Choroid plexus epithelial cell (primary cell): Measurements from ENCODE around the gene RERE.

Experiments used
- DNase-seq: peaks from one replicate; pipeline ENCODE4 v3.0.0-alpha.2; 2010; ENCODE audit warnings: low read depth
- H3K4me3 ChIP-seq: 2 replicates; pipeline ENCODE4 v1.5.1; 2011; ENCODE audit warnings: low read depth, mild to moderate bottlenecking, control low read depth, low read length, moderate library complexity
- TF ChIP-seq, protein P1 (sequence below): conservative IDR thresholded peaks from 2 replicates; pipeline ENCODE4 v1.5.1; 2011; ENCODE audit warnings: low read depth, mild to moderate bottlenecking, control low read depth, inconsistent platforms, low read length, moderate library complexity

RERE gene

DNA sequence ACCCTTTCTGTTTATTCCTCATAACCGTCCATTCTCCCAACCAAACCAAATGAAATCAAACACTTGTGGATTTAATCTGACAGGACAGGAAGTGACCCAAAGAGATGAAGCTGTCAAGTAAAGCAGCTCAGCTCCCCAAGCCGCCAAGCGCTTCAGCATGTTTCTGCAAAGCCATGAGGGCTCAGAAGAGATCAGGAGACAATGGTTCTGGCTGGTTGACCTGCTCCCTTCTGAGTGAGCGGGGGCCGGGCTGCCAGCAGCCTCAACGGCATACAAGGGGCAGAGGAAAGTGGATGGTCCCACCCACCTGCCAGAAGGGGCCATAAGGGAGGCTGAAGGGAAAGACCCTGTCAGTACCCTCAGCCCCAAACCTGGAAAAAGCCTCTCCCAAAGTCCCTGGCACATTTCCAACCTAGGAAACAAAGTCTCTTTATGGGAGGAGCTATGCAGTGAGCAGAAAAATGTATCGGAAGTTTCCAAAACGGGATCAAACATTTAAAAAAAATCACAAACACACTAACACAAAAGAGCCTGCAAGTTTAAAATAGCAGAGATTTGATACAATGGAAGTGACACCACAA, 454.2 kb downstream of the RERE start:
- TF ChIP-seq, protein P1, sequence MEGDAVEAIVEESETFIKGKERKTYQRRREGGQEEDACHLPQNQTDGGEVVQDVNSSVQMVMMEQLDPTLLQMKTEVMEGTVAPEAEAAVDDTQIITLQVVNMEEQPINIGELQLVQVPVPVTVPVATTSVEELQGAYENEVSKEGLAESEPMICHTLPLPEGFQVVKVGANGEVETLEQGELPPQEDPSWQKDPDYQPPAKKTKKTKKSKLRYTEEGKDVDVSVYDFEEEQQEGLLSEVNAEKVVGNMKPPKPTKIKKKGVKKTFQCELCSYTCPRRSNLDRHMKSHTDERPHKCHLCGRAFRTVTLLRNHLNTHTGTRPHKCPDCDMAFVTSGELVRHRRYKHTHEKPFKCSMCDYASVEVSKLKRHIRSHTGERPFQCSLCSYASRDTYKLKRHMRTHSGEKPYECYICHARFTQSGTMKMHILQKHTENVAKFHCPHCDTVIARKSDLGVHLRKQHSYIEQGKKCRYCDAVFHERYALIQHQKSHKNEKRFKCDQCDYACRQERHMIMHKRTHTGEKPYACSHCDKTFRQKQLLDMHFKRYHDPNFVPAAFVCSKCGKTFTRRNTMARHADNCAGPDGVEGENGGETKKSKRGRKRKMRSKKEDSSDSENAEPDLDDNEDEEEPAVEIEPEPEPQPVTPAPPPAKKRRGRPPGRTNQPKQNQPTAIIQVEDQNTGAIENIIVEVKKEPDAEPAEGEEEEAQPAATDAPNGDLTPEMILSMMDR, result no peak
- no peak for DNase-seq
- H3K4me3 ChIP-seq, result no peak overlapping the region

- TF ChIP-seq, protein P1, result no peak
- no peak for DNase-seq
- H3K4me3 ChIP-seq, result no peak overlapping the region
Measured at GRCh38 chr1:8362701-8363101, 454.7 kb downstream of the RERE start.

DNA sequence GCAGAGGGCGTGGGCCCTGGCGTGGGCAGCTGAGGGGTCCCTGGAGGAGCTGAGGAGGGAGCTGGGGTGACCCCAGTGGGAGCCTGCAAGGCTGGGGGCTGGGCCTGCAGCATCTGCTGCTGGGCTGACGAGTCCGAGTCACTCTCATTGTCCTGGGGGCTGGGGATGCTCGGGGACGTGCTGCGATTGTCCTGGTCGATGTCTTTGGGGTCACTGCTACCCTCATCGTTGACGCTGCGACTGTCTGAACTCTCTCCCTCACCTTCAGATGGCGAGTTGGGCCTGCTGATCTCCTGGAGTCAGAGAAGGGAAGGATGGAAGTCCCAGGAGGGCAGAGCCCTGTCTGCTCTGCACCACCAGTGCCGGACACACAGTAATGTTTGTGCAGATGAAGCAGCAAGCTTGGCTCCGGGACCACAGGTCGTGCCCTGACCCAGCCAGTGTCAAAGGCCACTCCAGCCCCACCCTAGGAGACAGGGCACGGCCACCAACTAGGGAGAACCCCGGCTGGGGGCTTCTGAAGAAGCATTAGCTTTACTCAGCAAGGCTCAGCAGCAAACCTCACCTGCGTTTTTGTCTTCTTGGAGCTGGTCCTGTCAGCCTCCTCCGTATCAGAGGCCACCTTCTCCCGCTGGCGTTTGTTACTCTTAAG, 456.1 kb downstream of the RERE start:
- TF ChIP-seq, protein P1, result no peak
- no peak overlapping the region for H3K4me3 ChIP-seq
- DNase-seq, result no peak

- H3K4me3 ChIP-seq, result no peak overlapping the region
- TF ChIP-seq, protein P1, result no peak
- DNase-seq, result no peak
Measured at GRCh38 chr1:8360493-8361197, 456.8 kb downstream of the RERE start.

DNA sequence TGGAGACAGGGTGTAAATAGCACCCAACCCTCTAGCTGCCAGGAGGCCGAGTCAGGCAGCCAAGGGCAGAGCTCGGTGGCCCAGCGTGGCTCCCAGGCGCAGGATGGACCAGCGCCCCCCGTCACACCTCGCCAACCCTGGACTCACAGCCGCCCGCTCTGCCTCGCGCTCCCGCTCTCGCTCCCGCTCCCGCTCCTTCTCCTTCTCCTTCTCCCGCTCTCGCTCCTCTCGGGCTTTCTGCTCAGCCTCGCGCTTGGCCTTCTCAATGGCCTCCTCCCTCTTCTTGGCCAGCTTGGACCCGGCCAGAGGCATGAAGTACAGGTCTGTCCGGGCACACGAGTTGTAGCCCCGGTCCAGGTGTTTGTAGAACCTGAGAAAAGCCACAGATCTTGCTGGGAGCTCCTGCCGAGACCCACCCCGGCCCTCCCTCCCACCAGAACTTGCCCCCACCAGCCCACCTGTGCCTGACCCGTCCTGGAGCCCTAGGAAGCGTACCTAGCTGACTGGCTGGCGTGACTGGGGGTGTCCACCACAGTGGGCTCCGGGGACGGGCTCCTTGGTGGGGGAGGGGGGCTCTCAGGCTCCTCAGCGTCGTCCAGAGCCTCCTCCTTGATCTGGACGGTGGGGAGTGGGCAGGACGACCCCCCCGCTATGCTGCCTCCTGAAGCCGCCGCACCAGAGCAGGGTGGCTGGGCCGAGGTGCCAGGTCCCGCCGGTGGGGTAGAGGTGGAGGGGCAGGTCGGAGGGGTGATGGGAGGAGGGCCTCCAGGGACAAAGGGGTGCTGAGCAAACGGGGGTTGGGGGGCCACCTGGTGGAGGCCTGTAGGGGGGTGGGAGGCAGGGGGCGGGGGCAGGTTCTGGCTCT, 457.6 kb downstream of the RERE start:
- TF ChIP-seq, protein P1, result no peak
- no peak for DNase-seq

DNA sequence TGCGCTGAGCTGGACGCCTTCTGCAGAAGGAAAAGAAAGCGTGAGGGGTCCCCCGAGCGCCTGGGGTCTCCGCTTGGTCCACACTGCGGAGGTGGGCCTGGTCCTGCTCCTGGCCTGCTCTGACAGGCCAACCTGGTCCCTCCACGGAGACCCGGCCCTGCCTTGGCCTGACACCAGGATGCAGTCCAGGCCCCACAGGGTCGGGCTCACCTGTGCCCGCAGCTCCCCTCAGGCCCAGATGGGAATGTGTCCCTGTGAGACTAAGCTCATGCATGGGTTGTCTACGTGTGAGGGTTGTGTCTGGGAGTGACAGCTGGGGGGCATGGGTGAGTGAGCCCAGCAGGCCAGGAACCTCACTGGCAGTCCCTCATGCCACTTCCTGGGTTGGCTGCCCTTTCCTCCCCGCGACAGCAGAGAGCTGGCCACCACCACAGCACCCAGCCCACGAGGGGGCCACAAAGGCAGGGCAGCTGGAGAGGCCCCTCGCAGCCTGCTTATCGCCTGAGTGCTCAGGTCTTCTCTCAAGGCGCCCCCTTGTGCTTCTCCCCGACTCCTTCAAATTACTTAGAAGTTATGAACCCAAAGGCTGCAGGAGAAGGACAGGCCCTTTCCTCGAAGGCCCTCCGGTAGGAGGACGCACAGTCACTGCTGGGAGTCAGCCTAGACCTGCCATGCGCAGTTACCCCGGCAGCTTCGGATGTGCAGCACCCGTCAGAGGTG, 458.4 kb downstream of the RERE start:
- TF ChIP-seq, protein P1, result peak; percentile 24
- no peak overlapping the region for H3K4me3 ChIP-seq
- DNase-seq, result no peak

More for the DNA sequence above, 457.6 kb downstream of the RERE start:
- H3K4me3 ChIP-seq, result no peak overlapping the region
